UCSD-AML1 (cell line): ENCODE results near the gene CACNA2D3.
A peak's percentile ranks its signal among the peaks of the same experiment; 100 is the strongest.

Experiments used
- DNase-seq: peaks from one replicate; lab custom pipeline; 2025; ENCODE audit not compliant: unreplicated experiment; lab: John Stamatoyannopoulos, UW

Gene CACNA2D3

DNA sequence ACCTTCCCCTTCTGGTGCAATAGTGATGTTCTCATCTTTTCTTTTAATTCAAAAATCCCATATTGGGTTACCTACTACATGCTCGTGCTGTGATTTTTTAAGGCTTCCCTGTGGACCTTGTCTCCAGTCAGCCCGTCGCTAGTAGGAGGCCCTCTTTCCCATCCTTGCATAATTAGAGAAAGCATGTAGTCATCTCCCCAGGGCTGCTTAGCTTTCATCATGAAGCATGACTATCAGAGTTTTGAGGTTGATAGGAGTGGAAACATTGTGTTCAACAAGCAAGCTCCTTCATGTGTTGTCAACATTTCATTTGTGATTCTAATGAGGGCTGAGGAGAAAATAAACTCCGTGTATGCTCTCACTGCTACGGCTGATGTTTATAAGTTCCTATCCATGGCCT is 814.2 kb downstream of the CACNA2D3 start:
- no peak for DNase-seq

GRCh38 chr3:54939557-54940300 is 817.4 kb downstream of the CACNA2D3 start:
- DNase-seq = no peak

GRCh38 chr3:54940971-54941370 is 818.6 kb downstream of the CACNA2D3 start:
- DNase-seq = no peak

- no peak for DNase-seq
These were observed 819.5 kb downstream of the CACNA2D3 start for GRCh38 chr3:54941690-54942362.

DNA sequence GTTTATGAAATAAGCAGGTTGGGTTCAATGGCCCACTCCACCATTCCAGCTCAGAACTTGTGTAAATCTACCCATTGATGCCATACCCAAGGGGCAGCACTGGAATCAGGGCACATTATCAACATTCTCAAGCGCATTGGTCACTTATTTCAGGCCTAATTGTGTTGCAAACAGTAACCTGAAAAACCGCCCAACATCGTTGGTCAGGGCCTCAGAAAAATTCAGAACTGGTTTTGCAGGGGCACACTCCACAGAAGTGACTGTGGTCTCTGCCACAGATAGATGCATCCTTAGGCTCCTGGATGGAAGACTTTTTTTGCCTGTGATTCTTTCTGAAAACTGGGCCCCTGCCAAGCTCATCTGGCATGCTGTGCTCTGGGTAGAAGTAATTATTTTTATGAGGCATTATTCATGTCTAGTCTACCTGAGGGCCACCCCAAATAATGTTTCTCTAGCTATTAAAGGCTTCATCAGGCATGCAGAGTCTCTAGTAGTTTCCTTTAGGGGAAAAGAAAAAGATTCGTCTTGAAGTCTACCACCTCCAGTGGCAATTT is 827.2 kb downstream of the CACNA2D3 start:
- DNase-seq = no peak

GRCh38 chr3:54950391-54951003 is 828.1 kb downstream of the CACNA2D3 start:
- DNase-seq = no peak

DNA sequence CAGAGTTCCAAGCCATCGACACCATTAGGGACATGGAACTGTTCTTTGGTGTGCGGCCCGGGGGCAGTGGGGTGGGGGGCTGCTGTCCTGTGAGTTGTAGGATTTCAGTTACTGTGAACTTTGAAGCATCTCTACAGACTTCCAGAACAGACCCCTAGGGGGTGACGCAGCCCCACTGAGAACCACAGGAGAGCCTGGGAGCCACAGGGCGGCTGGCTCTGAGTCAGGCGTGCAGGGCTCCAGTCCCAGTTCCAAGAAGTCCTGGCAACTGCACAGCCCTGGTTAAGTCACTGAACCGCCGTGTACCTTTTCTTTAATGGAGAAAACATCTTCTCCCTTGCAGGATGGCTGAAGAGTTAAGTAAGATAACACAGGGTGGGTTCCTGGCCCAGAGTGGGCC is 829.1 kb downstream of the CACNA2D3 start:
- DNase-seq = peak; percentile 80

- DNase-seq = no peak
These were observed 831.7 kb downstream of the CACNA2D3 start for GRCh38 chr3:54954022-54954421.

DNA sequence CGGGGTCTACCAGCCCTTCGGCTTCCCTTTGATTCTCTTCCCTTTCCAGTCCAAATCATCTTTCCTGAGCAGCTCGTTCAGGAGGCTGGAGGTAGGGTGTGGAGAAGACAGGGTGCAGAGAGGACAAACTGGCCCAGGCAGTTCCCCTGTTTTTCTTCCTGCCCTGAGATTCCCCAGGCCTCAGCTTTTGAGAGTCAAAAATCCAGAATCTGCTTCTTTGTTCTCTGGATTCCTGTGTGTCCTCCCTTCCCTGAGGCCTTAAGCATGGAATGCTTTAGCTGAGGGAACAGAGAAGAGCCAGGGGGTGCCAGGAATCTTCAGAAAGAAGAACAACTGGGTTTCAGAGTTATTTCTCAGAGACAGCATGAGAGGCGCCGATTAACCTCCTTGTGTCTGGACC is 832.2 kb downstream of the CACNA2D3 start:
- DNase-seq = no peak

GRCh38 chr3:54955496-54955895 is 833.1 kb downstream of the CACNA2D3 start:
- no peak for DNase-seq

DNA sequence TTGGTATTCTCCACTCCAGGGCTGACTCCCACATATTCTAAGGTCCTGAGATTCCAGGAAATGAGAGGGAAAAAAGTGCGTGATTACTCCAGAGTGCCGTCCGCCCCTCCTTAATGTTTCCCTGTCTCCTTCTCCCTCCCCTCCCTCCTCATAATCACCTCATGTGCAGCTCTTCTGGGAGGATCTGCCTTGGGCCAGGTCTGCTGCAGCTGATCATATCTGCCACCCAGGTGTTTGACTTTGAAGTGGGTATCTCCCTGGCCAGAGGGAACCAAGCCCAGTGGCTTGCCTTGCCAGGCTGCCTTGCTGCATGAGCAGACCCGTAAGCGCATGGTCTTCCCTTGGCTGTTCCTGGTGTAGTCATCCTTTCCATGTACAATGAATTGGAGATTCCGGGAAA is 833.6 kb downstream of the CACNA2D3 start:
- no peak for DNase-seq

DNA sequence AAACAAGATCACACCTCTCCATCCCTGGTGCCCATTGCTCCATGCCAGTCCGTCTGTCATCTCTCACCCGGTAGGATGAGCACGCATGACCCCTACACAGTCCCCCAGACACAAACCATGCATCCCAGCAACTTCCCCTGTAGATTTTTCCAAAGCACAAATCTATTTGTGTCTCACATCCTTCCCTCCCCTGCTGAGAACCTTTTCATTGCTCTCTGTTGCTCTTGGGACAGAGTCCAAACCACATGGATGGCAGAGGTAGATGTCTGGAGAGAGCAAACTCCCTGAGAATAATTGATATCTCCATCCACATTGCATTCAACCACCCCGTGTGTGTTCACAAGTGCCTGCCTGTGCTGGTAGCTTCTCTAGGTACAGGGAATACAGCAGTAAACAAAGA is 835.4 kb downstream of the CACNA2D3 start:
- DNase-seq = no peak

DNA sequence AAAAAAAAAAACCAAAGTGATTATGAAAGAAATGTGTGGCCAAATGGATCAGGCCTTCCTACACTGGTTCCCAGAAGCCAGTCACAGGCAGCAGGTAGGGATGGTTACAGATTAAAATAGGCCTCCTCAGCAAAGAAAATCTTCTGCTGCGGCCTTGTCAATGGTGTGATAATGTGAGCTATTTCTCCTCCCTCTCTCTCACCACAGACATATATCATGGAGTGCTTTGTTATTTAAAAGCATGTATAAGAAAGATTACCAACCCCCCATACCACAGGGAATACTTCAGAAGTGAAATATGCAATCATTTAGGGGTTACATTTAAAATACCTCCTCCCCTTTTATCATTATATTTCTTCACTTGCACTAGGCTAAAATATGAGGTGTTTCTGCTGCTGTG is 837.7 kb downstream of the CACNA2D3 start:
- no peak for DNase-seq

DNA sequence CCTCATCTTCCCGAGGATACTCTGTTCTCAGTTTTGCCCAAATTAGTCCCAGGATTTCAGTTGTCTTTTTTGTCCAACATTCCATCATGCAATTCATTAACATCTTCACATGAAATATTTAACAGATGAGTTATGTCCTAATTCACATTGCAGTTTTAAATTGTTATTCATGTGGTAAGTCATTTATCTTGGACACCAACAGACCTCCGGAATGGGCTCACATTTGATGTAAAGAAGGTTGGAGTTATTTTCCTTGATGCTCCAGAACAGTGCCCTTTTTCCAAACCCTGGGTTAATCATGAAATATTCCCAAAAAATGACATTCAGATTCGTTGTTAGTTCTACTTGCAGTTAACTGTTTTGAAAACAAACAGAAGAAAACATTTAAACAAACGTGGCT is 838.3 kb downstream of the CACNA2D3 start:
- DNase-seq = no peak

DNA sequence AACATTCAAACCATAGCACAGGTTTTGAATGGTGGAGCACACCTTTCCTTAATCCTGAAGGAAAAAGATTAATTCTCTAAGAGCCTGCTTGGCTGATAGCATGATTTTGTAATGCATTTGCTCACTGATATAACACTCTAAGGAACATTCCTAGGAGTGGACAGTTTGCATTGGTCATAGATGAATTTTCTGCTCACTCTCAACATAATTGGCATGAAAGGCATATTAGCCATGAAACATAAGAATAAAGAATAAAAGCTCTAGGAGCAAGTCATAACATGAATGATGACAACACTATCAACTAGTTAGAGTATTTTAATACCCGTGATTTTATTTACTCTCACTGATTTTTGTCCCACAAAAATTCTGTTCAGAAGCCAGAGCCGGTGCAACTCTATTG is 839.8 kb downstream of the CACNA2D3 start:
- DNase-seq = no peak

- no peak for DNase-seq
These were observed 841.3 kb downstream of the CACNA2D3 start for GRCh38 chr3:54963641-54964040.

DNA sequence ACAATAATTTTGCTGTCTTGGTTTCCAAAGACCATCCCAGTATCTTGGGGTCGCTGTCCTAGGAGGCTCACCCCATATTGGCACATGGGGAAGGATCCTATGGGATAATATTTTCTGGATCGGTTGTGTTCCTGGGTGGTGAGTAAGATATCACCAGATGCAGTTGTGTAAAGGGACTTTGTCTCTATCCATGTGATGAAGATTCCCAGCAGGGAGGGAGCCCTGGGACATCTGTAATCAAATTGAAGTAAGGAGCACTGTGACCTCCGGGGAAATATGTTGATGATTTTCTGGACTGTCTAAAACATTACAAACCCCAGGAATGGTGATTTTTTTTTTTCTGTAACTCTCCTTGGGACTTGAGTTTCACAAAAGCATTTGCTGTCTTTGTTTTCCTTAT is 841.7 kb downstream of the CACNA2D3 start:
- no peak for DNase-seq

DNA sequence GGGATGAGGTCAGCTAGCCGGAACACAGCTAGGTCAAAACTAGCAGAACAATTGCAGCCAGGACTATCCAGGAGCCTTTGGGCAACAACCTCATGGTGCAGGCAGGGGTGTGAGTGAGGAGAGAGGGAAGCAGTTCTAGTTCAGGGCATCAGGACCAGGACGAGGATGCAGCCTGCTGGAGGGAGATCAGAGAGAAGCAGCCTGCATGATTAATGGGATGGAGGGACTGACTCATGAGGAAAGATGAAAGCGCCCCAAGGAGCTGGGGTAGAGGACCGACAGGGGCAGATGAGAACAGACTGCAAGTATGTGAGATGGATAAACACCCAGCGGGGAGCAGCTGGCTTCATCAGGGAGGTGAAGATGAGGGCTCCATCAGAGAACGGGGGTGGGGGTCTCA is 843.4 kb downstream of the CACNA2D3 start:
- peak; percentile 61 for DNase-seq

DNA sequence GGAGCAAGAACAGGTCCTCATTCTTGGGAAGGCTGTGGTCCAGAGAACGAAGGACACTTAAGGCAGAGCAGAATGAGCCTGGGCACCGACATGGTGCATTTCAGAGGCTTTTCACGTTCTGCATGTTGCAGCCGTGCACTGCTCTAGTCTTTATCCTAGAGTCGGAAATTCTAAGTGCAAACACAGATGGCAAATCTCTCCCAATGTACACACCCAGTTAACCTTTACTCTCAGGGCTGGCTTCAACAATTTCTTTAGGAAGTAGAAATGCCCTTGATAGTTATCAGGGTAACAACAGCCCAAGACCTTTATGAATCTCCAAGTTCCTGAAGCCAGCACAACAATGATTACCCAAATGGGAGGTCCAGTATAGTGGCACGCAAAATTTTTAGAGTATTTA is 844.6 kb downstream of the CACNA2D3 start:
- no peak for DNase-seq

GRCh38 chr3:54967731-54968161 is 845.4 kb downstream of the CACNA2D3 start:
- DNase-seq = no peak

GRCh38 chr3:54968546-54969172 is 846.3 kb downstream of the CACNA2D3 start:
- no peak for DNase-seq

DNA sequence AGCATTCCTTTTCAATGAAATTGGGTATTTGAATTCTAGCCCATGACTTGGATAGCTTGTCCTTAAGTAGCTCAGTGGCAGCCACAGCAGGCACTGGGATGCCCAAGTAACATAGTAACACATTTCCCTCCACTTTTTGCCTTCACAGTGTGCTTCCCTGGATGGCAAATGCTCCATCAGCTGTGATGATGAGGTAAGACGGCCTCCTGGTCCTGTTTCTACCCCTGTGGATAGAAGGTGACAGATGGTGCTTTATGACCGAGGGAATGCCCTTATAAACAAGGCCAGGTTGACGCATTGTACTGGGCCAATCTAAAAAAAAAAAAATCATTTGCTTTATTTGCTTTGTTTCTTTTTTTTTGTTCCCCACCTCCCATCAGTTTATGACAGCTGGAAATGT is 847.3 kb downstream of the CACNA2D3 start:
- no peak for DNase-seq
